GM12874 (cell line): ENCODE results near the gene SHE.

Experiments
- CTCF ChIP-seq: IDR thresholded peaks from 2 replicates; pipeline ENCODE4 v1.5.1; 2011; ENCODE audit warnings: low read depth, mild to moderate bottlenecking, control low read depth, low read length, moderate library complexity; ENCODE audit not compliant: insufficient read depth

Gene SHE

GRCh38 chr1:154527192-154527591 lies 25.0 kb upstream of the SHE start:
- TF ChIP-seq CTCF = no peak

GRCh38 chr1:154524881-154525280 lies 22.7 kb upstream of the SHE start:
- TF ChIP-seq CTCF = no peak

GRCh38 chr1:154521695-154522094 lies 19.5 kb upstream of the SHE start:
- no peak for TF ChIP-seq CTCF

- no peak for TF ChIP-seq CTCF
Observed at GRCh38 chr1:154520333-154520732, 18.1 kb upstream of the SHE start.

- TF ChIP-seq CTCF = no peak
Observed at GRCh38 chr1:154519591-154519991, 17.4 kb upstream of the SHE start.

GRCh38 chr1:154517661-154518060 lies 15.4 kb upstream of the SHE start:
- no peak for TF ChIP-seq CTCF

- TF ChIP-seq CTCF = no peak
Observed at GRCh38 chr1:154514066-154514553, 11.9 kb upstream of the SHE start.

GRCh38 chr1:154512760-154513159 lies 10.5 kb upstream of the SHE start:
- no peak for TF ChIP-seq CTCF
